DOHH2 (cell line): ENCODE results near the gene RFC3.

Experiments used
- H3F3A ChIP-seq: fragments of 200-600 bp; sonication (generic), shearing (Covaris generic); 2 replicates; pipeline ENCODE4 v1.6.0; 2016; ENCODE audit warnings: antibody characterized with exemption, mild to moderate bottlenecking; ENCODE audit not compliant: control insufficient read depth, insufficient read depth
- H3K27ac ChIP-seq: fragments of 200-600 bp; sonication (generic); 2 replicates; pipeline ENCODE4 v1.5.1; 2014; ENCODE audit warnings: low read depth, mild to moderate bottlenecking, low read length, moderate library complexity
- H3K27me3 ChIP-seq: fragments of 200-600 bp; sonication (generic); 2 replicates; pipeline ENCODE4 v1.6.1; 2014; ENCODE audit warnings: mild to moderate bottlenecking, low read length, mixed read lengths; ENCODE audit not compliant: control insufficient read depth
- H3K36me3 ChIP-seq: fragments of 200-600 bp; sonication (generic); 2 replicates; pipeline ENCODE4 v1.6.1; 2014; ENCODE audit warnings: mild to moderate bottlenecking, low read length, moderate library complexity, mixed read lengths; ENCODE audit not compliant: control insufficient read depth
- H3K4me1 ChIP-seq: fragments of 200-600 bp; sonication (generic); 2 replicates; pipeline ENCODE4 v1.6.1; 2014; ENCODE audit warnings: mild to moderate bottlenecking, low read length, mixed read lengths; ENCODE audit not compliant: control insufficient read depth
- H3K4me2 ChIP-seq: fragments of 200-600 bp; sonication (generic); 2 replicates; pipeline ENCODE4 v1.6.0; 2014; ENCODE audit warnings: mild to moderate bottlenecking, low read length, moderate library complexity
- H3K4me3 ChIP-seq: fragments of 200-600 bp; sonication (generic); 2 replicates; pipeline ENCODE4 v1.5.1; 2014; ENCODE audit warnings: mild to moderate bottlenecking, low read length, mixed read lengths
- H3K79me2 ChIP-seq: fragments of 200-600 bp; sonication (generic); 2 replicates; pipeline ENCODE4 v1.6.1; 2014; ENCODE audit warnings: mild to moderate bottlenecking, low read length, mixed read lengths; ENCODE audit not compliant: control insufficient read depth
- H3K9me2 ChIP-seq: fragments of 200-600 bp; sonication (generic); replicated peaks from 2 replicates; pipeline ENCODE4 v1.6.1; 2014; ENCODE audit warnings: mild to moderate bottlenecking, low read length, mixed read lengths; ENCODE audit not compliant: control insufficient read depth
- H3K9me3 ChIP-seq: fragments of 200-600 bp; sonication (generic); 2 replicates; pipeline ENCODE4 v1.6.1; 2014; ENCODE audit warnings: antibody characterized with exemption, low read length, mixed read lengths; ENCODE audit not compliant: control insufficient read depth, insufficient read depth
- H4K20me1 ChIP-seq: fragments of 200-600 bp; sonication (generic); 2 replicates; pipeline ENCODE4 v1.6.0; 2014; ENCODE audit warnings: low read depth, mild to moderate bottlenecking, antibody characterized with exemption, low read length, moderate library complexity; ENCODE audit not compliant: control insufficient read depth, insufficient read depth
- EZH2phosphoT487 ChIP-seq: fragments of 200-600 bp; sonication (generic); IDR thresholded peaks from 2 replicates; pipeline ENCODE4 v1.6.1; 2017; ENCODE audit warnings: borderline replicate concordance, mild to moderate bottlenecking, antibody characterized with exemption, low read length, moderate library complexity, mixed read lengths
- TF ChIP-seq, protein P1 (sequence below): fragments of 200-600 bp; sonication (generic); IDR thresholded peaks from one replicate; pipeline ENCODE4 v1.5.1; 2014; ENCODE audit warnings: antibody characterized with exemption, mild to moderate bottlenecking, low read depth, low read length; ENCODE audit not compliant: poor library complexity, severe bottlenecking

RFC3 gene

DNA sequence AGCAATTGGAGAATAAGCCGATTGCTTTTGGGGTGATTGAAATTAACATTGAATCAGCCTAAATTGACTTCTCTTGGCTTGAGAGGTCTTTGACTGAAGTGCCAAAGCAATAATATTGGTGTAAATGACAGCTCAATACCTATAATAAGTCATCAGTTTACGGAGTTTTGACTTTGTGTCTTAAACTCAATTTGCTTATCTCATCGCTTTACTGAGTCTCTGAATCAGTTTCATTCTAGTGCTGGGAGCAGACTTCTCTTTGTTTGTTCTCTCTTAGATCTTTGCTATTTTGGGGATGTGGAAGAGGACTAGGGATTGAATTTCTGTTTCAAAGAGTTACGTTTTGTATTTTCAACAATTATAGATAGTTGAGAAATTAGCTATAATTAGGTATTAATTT is 7.1 kb downstream of the RFC3 start:
- Histone ChIP-seq H3K36me3 (peaks cover 96% of the 10 kb centered on the region), H3K79me2 (peaks cover 74% of the 10 kb centered on the region), H3K4me1 (peaks cover 1% of the 10 kb centered on the region), H3K9me3 (no peaks in the 10 kb centered on the region), H3K4me2 (no peak overlapping the region), H3K9me2 (no peaks in the 10 kb centered on the region), H4K20me1 (peaks cover 3% of the 10 kb centered on the region; the same call in 1 of the 2 replicates), H3K27ac (no peak overlapping the region), H3K27me3 (no peaks in the 10 kb centered on the region), H3F3A (no peaks in the 10 kb centered on the region), H3K4me3 (no peak overlapping the region)
- no peak for TF ChIP-seq EZH2phosphoT487

DNA sequence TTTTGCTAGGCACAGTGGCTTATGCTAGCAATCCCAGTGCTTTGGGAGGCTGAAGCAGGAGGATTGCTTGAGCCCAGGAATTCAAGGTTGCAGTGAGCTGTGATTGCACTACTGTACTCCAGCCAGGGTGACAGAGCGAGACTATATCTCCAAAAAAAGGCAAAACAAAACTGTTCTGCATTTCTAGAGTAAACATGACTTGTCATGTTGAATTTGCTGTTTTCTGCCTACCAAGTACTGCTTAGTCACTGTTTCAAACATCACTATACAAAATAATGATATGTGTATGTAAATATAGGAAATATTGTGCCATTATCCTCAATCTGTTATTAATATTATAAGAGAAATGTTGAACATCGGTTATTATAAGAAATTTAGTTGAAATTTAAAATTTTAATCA is 9.2 kb downstream of the RFC3 start:
- no peaks in the 10 kb centered on the region for H3K9me3 ChIP-seq
- no peaks in the 10 kb centered on the region for H3K27me3 ChIP-seq
- TF ChIP-seq, protein P1, sequence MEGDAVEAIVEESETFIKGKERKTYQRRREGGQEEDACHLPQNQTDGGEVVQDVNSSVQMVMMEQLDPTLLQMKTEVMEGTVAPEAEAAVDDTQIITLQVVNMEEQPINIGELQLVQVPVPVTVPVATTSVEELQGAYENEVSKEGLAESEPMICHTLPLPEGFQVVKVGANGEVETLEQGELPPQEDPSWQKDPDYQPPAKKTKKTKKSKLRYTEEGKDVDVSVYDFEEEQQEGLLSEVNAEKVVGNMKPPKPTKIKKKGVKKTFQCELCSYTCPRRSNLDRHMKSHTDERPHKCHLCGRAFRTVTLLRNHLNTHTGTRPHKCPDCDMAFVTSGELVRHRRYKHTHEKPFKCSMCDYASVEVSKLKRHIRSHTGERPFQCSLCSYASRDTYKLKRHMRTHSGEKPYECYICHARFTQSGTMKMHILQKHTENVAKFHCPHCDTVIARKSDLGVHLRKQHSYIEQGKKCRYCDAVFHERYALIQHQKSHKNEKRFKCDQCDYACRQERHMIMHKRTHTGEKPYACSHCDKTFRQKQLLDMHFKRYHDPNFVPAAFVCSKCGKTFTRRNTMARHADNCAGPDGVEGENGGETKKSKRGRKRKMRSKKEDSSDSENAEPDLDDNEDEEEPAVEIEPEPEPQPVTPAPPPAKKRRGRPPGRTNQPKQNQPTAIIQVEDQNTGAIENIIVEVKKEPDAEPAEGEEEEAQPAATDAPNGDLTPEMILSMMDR = no peak
- no peak for TF ChIP-seq EZH2phosphoT487
- H3K79me2 ChIP-seq = peaks cover 54% of the 10 kb centered on the region
- no peak overlapping the region for H3K27ac ChIP-seq
- H4K20me1 ChIP-seq = peaks cover 3% of the 10 kb centered on the region; the same call in 1 of the 2 replicates
- peaks cover 98% of the 10 kb centered on the region for H3K36me3 ChIP-seq
- H3K4me3 ChIP-seq = no peak overlapping the region
- no peaks in the 10 kb centered on the region for H3K9me2 ChIP-seq
- H3F3A ChIP-seq = peaks cover 4% of the 10 kb centered on the region; the same call in 1 of the 2 replicates
- H3K4me1 ChIP-seq = no peaks in the 10 kb centered on the region
- no peak overlapping the region for H3K4me2 ChIP-seq

DNA sequence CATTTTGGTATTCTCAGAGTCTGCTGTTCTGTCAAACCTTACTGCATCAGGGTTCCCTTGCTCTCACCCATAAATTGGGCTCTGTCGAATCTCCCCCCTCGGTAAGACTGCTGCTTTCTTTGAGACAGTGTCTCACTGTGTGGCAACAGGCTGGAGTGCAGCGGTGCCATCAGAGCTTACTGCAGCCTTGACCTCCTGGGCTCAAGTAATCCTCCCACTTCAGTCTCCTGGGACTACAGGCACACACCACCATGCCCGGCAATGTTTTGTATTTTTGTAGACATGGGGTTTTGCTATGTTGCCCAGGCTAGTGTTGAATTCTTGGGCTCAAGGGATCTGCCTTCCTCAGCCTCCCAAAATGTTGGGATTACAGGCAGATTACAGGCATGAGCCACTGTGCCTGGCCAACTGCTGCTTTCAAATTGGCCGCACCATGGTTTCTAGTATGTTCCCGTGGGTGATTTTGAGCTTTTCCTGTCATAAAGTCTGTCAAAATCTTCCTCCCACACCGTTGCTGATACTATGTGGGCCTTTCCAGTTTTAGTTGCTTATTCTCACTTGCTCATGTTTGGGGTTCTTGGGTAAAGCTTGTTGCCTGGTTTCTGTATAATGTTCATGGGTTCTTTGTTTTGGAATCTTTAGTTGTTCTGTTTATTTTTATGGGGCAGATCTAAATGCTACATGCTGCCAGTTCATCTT is 10.6 kb downstream of the RFC3 start:
- TF ChIP-seq, protein P1 = no peak
- TF ChIP-seq EZH2phosphoT487 = no peak
- Histone ChIP-seq H3K4me2 (no peak overlapping the region), H3K9me3 (no peaks in the 10 kb centered on the region), H3K27me3 (no peaks in the 10 kb centered on the region), H3K9me2 (no peaks in the 10 kb centered on the region), H3K36me3 (peaks cover 98% of the 10 kb centered on the region), H3K4me3 (no peak overlapping the region), H3K27ac (no peak overlapping the region), H3F3A (peaks cover 5% of the 10 kb centered on the region; the same call in 1 of the 2 replicates), H3K79me2 (peaks cover 40% of the 10 kb centered on the region), H4K20me1 (no peaks in the 10 kb centered on the region), H3K4me1 (no peaks in the 10 kb centered on the region)

DNA sequence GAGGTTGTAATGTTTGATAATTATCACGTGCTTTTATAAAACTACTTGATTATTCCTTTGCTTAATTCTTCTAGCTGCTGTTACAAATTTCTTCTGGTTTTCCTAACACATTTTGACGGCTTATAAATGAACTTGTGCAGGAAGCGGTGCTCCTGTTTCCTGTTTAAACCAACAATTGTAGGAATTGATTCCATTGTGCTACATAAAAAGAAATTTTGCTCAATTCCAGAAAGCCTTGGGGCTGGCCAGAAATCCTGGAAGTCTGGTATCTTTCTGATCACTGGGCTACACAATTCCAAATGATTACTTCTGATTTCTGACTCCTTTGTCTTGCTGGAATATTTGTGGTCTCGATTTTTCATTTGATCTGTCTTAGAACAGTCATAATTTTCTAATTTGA is 14.9 kb downstream of the RFC3 start:
- TF ChIP-seq, protein P1 = no peak
- no peak for TF ChIP-seq EZH2phosphoT487
- no peak overlapping the region for H3K4me2 ChIP-seq
- H3K9me3 ChIP-seq = no peaks in the 10 kb centered on the region
- no peaks in the 10 kb centered on the region for H3K4me1 ChIP-seq
- H3K4me3 ChIP-seq = no peak overlapping the region
- peaks cover 9% of the 10 kb centered on the region for H3K79me2 ChIP-seq
- H3K27me3 ChIP-seq = no peaks in the 10 kb centered on the region
- peaks cover 95% of the 10 kb centered on the region for H3K36me3 ChIP-seq
- H3K9me2 ChIP-seq = no peaks in the 10 kb centered on the region
- no peaks in the 10 kb centered on the region for H4K20me1 ChIP-seq
- H3K27ac ChIP-seq = no peak overlapping the region
- peaks cover 5% of the 10 kb centered on the region; the same call in 1 of the 2 replicates for H3F3A ChIP-seq
